ENCODE data around the gene DNMT3B. TPM values are rescaled to one million over a fixed set of nuclear protein-coding genes. Genes with fewer than 3 reads are reported as not detected.
"Not testable (repeated sequence)": the region's sequence is repeated elsewhere in the genome, so short reads cannot be mapped to it uniquely, and the experiment has no call there.

The DNMT3B gene
- total RNA-seq, 2 donors from 2014 or later = 0.44 to 0.65 TPM

DNA sequence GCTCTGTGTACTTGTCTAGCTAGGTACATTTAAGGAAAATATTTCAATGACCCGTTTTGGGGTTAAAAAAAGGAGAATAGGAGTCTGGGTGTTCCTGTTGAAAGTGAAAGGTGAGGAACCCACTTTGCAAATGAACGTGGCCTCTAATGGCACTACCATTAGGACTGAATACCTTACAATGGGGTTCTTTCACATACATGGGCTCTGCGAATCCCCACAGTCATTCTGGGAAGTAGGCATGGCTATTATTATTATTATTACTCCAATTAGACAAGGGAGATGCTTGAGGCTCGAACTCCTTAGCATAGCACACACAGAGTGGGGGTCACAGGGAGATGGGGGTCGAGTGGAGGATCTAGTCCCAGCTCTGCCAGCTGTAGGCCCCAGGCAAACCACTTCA, 6.0 kb upstream of the DNMT3B start:
- intact Hi-C loops (cut with DNase I) = no loop called here
- DNase-seq = no peak
- ATAC-seq = no peak

DNA sequence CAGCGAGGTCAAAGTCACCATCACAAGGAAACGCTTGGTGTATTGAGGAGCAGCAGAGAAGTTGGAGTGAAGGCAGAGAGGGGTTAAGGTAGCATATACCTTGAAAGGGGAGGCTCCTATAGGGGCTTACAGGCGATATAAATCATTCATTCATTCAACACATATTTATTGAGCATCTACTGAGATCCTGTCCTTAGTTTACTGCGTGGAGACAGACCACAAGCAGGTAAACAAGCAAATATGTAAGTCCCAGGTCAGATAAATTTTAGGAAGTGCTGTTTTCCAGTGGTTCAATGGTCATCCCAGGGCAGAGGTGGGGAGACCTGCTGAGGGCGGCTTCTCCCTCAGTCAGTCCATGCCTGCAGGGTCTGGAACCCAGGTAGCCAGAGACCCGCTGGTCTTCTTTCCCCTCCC, 761 bp upstream of the DNMT3B start:
- DNase-seq = no peak
- no peak for ATAC-seq
- intact Hi-C loops (cut with DNase I) = no loop called here

DNA sequence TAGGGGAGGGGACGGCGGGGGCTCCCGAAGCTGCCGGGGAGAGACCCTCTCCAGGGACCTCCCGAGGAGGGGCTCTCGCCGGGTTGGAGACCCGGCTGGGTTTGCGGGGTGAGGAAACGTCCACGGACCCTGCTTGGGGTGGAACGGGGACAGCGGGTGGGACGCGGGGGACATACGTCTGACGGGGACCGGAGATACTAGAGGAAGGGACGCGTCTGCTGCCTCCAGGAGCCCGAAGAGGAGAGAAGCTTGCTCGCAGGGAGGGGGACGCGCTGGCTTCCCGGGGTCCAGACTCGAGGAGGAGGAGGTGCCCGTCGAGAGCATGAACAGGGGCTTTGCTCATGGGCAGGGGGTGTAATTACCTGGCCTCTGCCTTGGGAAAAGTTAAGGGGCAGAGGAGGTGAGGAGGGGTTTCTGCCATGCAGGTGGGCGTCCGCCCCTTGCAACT, 593 bp downstream of the DNMT3B start:
- intact Hi-C loops (cut with DNase I) = no loop called here
- ATAC-seq = peak; percentile 5 to 25
- DNase-seq = no peak

DNA sequence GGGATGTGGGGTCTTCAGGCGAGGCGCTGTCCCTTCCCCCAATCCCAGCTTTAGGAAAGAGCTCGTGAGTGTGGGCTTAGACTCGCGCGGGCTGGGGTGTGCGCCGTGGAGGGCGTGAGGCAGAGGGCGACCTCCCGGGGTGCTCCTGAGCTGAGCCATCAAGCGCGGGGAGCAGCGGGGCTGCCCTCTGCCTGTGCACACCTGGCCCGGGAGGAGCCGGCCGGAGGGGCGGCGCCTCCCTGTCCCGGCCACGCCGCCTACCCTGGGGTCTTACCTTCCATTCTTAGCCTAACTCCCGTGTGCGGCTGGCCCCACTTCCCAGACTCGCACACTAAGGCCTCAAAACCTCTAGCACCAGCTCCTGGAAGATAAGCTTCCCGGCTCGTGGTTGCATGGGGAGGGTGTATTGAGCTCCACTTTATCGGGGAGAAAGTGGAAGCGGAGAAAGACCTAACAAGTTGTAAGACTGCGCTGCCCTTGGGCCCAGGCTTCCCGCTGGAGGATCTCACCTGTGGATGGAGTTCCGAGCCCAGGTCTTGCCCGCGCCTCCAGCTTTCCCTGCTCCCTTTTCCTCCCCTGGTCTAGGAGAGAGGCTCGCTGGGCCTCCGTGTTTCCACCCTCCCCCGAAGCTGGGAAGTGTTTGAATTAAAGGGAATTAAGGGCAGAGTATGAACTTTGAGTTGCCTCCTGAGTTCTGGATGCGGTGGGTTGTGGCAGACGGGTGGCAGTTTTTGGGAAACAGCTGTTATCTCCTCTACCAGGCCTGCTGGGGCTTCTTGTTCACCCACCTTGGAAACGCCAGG, 1.2 kb downstream of the DNMT3B start:
- ATAC-seq (peak in 1 of 2 donors; percentile 22), DNase-seq (no peak)
- intact Hi-C loops (cut with DNase I) = no loop called here

DNA sequence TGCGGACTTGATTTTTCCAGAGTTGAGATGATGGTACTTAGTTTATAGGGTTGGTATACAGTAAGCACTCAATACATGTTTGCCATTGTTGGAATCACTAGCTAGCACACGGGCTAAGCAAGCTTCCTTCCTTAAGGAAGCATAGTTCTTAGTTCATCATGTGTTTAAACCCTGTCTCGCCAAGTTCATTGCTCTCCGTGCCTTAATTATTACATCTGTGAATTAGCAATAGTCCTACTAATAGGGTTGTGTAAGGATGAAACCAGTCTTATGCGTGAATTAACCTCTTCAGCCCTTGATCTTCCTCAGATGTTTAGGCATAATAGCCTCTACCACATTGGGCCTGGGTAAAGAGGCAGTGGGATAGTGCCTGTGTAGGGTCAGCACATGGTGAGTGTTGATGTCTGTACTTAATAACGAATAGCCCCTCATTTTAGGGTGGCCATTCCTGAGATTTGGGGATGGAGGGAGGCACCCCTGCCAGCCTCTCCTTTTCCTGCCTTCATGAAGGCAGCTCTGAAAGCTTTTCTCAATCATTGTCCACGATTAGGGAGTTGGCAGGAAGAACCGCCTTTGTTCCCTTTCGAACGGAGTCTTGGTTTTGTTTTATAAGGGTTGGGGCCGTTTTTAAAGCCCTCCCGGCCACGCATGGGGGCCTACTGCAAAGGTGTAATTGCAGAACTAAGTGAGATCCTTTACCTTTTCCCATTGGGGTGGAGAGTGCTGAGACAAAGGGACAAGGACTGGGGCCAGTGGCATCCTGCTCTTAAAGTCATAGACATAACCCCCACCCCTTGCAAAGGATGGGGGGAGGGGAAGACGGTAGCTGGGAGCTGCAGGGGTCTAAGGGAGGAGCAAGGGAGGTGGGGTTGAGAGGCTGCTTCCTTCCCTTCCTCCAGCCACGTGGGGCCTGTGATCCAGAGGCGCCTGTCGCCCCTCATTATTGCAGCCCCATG, 2.1 kb downstream of the DNMT3B start:
- DNase-seq (no peak), ATAC-seq (no peak)
- intact Hi-C loops (cut with DNase I) = no loop called here

DNA sequence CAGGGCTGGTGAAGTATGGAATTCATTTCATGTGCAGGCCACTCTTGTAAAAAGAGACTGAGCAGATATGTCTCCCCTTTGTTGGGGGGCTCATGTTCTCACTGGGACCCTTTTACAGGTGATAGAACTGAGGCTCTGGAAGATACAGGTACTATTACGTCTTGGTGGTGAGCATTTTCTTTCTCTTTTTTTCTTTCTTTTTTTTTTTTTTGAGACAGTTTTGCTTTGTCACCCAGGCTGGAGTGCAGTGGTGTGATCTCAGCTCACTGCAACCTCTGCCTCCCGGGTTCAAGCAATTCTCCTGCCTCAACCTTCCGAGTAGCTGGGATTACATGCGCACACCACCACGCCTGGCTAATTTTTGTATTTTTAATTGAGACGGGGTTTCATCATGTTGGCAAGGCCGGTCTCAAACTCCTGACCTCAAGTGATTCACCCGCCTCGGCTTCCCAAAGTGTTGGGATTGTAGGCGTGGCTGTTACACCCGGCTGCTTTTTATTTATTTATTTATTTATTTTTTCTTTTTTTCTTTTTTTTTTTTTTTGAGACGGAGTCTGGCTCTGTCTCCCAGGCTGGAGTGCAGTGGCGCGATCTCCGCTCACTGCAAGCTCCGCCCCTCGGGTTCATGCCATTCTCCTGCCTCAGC, 3.2 kb downstream of the DNMT3B start:
- ATAC-seq; DNase-seq; intact Hi-C loops (cut with DNase I): not testable (repeated sequence)

DNA sequence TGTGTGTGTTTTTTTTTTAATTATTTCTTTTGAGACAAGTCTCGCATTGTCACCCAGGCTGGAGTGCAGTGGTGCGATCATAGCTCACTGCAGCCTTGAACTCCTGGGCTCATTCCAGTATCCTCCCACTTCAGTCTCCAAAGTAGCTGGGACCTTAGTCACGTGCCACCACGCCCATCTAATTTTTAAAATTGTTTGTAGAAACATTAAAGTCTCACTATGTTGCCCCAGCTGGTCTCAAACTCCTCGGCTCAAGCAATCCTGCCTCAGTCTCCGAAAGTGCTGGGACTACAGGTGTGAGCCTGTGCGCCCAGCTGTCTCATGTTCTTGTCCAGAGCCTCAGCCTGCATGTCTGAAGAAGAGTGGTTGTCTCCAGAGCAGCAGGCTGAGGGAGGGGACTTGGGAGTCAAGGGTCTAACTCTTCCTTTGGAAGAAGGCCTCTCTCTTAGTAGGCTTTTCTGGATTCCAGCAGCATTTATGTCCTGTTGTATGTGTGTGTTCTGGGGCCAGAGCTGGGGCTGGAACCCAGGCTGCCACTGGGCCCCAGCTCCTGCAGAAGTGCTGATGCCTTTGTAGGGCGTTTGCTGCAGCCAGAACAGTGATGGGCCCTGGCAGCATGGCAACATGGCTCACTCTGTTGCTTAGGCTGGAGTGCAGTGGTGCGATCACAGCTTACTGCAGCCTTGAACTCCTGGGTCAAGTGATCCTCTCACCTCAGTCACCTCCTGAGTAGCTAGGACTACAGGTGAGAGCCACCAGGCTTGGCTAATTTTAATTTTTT, 5.4 kb downstream of the DNMT3B start:
- intact Hi-C loops (cut with DNase I) = no loop called here
- DNase-seq (no peak), ATAC-seq (no peak)

DNA sequence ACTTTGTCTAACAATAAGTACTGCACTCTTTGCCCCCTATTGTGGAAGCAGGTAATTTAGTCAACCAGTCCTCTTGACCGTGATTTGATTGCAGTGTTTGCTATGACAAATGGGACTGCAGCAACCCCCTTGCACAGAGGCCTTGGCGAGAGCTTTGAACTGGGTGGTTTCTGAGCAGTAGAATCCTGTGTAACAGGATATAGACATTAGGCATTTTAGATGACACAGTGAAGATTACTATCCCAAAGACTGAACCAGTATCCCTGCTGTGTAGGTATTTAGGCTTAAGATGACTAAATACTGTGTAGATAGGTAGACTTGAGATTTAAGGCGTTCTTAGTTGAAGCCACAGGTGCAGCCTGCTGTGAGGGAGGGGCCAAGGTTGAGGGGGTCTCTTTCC, 9.9 kb downstream of the DNMT3B start:
- DNase-seq = no peak
- intact Hi-C loops (cut with DNase I) = no loop called here
- no peak for ATAC-seq

DNA sequence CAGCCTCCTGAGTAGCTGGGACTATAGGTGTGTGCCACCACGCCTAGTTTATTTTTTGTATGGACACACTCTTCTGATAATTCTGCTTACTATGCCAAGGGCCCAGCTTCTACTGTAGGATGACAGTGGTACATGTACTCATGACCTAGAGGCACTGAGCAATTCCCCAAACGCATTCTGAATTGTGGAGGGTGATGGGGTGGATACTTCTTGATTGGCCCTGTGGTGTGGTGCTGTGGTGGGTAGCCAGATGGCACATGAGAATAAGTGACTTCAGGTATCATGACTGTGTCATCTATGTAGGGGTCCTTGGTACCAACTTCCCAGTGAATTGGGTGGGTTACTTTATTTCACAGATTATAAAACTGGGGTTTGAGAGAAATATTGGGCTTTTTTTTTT, 11.0 kb downstream of the DNMT3B start:
- ATAC-seq (no peak), DNase-seq (no peak)
- intact Hi-C loops (cut with DNase I) = no loop called here

DNA sequence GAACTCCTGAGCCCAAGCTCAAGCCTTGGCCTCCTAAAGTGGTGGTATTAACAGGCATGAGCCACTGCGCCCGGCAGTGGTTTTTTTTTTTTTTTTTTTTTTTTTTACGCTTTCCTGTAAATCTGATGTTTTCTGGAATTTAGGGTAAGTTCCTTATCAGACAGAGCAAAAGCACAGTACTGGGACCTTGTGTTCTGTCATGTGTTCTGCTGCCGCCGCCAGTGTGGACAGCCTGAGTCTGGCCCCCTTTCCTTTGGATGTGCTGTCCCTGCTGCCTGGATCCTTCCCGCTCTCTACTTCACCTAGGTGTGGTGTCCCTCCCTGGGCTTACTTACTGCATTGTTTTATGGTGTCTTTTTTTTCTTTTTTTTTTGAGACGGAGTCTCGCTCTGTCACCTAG, 11.7 kb downstream of the DNMT3B start:
- no peak for ATAC-seq
- intact Hi-C loops (cut with DNase I) = no loop called here
- DNase-seq = no peak

DNA sequence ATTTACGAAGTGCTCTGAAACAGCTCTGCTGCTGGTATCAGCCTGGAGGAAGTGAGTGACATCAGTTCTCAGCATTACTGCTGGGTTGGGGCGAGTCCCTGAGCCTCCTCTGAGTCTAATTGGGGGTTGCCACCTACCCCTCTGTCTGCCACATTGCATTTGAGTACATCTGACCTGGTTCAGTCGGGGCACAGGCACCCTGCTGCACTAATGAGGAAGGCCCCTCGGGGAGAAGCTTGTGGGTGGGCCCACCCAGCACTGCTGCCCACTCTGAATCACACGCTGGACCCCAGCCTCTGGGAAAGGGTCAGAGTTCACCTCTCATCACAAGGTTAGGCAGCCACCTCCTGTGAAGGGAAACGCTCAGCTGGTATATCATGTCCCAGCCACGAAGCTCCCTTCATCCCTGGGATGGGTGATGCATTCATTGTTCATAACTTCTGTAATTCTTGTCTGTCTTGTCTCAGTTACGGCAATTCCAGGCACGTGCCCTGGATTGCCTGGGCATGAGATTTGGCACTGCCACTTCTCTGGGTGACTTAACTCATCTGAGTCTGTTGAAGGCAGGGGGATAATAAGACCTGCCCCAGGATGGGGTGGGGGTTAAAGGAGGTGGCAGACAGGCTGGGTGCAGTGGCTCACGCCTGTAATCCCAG, 13.3 kb downstream of the DNMT3B start:
- intact Hi-C loops (cut with DNase I) = loop anchor here in 1 of 2 donors (5.0 kb wide), 1 partner anchor 98 kb away; no protein-coding TSS in a partner anchor
- DNase-seq = no peak
- ATAC-seq = no peak

DNA sequence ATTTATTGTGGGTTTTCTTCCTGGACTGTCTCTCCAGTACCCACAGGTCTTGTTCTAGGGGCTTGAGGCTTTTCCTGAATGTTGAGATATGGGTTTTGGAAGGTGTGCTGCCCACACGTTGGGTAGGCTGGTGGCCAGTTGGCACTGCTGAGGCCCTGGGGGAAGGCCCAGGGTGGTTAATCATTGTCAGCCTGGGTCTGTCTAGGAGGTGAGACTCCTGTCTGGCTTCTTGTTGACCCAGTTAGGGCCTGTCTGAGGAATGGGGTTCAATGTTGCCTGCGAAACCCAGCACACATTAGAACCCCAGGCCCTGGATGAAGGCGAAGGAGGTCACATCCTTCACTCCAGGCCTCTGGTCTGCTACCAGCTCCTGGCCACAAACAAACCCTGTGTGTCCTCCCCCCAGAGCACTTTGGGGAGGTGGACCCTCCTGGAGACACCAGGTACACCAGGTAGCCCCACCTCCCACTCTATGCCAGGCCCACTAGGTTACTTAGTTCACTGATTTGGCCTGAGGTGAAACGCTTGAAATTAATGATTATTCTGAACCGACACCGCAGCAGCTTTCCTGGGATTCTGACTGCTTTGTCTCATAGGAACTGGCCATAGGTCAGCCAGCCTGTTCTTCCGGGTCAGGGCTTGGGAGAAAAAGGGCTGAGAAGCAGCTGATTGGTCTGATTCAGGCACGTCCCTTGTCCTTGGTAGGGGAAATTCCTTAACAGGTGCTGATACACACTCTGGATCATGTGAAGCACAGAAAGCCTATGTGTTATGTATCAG, 15.2 kb downstream of the DNMT3B start:
- ATAC-seq (peak in 1 of 2 donors; percentile 60), DNase-seq (no peak)
- intact Hi-C loops (cut with DNase I) = loop anchor here in 1 of 2 donors (5.0 kb wide), 1 partner anchor 100 kb away; no protein-coding TSS in a partner anchor

DNA sequence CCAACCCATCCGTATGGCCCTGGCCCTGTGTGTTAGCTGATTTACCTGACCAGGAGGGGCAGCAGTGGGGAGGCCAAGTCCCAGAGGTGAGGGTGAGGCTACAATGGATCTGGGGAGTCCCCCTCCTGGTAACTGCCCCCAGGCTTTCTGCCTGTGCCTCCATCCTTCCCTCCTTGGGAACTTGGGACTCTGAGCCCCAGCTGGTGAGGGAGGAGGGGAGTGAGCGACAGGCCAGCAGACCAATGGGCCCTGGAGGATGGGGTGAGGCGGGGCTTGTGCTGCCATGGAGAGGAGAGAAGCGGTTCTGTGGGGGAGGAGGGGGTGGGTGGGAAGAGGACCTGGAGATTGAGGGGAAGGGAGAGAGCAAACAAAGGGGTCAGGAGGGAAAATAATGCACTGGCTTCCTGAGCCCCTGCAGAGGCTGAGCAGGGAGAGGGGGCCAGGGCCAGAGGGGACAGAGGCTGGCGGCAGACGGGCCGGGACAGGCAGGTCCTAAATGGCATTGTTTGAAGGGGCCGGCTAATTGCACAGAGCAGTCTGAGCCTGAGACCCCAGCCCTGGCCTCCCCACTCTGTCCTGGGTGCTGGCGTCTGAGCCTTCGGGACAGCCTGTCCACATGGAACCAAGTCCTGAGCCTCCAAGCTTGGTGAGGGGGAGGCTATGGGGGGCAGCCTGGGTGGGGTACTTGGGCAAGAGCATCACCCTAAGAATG, 17.5 kb downstream of the DNMT3B start:
- intact Hi-C loops (cut with DNase I) = loop anchor here (5.0 to 10.0 kb wide), 2 partner anchors 102 to 515 kb away; no protein-coding TSS in a partner anchor
- no peak for DNase-seq
- no peak for ATAC-seq

DNA sequence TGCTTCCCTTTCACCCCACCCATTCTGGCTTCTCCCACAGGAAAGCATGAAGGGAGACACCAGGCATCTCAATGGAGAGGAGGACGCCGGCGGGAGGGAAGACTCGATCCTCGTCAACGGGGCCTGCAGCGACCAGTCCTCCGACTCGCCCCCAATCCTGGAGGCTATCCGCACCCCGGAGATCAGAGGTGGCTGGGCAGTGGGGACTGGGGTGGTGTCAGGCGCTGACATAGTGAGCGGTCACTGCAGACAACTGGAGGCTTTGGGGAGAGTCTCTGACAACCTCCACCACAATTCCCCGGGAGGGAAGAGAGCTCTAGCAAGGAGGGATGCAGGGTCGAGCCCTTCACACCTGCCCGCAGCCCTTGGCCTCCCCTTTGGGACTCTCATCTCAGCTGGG, 18.1 kb downstream of the DNMT3B start:
- DNase-seq (no peak), ATAC-seq (no peak)
- intact Hi-C loops (cut with DNase I) = loop anchor here in 1 of 2 donors (10.0 kb wide), 1 partner anchor 515 kb away; no protein-coding TSS in a partner anchor

DNA sequence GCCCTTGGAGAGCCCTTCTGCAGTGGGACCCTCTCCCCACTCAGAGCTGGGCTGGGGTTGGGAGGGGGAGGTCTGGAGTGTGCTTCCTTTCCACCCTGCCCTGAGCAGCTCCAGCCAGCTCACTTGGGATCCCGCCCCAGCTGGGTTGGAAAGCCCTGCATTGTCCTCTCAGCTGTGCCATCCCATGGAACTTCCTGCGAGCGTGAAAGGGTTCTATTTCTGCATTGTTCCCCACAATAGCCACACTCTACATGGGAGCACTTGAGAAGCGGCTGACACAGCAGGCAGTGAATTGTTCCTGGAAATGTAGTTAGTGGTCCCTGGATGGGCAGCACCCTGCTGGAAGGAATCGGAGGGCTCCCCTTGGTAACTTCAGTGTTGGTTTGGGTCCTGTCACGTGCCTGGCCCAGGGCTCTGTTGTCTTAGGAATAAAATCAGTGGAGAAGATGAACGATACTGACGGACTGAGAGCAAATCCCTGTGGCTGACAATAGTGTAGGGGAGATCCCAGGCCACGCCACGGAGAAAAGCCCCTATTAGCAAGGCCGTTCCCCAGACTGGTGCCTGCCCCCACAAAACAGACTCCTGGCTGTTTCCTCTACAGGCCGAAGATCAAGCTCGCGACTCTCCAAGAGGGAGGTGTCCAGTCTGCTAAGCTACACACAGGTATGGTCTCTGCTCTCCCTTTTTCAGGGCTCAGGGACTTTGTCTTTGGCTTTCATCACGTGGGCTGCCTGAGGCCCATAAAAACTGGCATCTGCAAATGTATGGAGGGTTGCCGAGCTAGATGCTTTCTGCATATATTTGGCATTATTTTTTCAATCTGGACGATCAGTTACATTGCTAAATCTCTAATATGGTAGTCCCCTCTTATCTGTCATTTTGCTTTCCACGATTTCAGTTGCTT, 18.8 kb downstream of the DNMT3B start:
- ATAC-seq (no peak), DNase-seq (no peak)
- intact Hi-C loops (cut with DNase I) = loop anchor here in 1 of 2 donors (10.0 kb wide), 1 partner anchor 514 kb away; no protein-coding TSS in a partner anchor

Measured in left cardiac atrium (tissue), 4 donors.